Esophagus muscularis mucosa (tissue), 3 donors: ENCODE measurements around the gene CBFA2T3.

Experiments
- POLR2A ChIP-seq: fragments of 450-650 bp; IDR thresholded peaks from one replicate; pipeline ENCODE4 v1.6.1; 2017; ENCODE audit warnings: antibody characterized with exemption, moderate library complexity, mild to moderate bottlenecking, low read depth
- TF ChIP-seq, protein P1 (sequence below), 3 experiments: fragments of 200-600 bp in 2 of 3; fragments of 450-650 bp in 1 of 3; sonication (generic) in 2 of 3; IDR thresholded peaks; one replicate each; pipeline ENCODE4 v1.5.1; 2017 to 2019; ENCODE audit warnings: antibody characterized with exemption in 3 of 3, mild to moderate bottlenecking in 2 of 3, moderate library complexity in 1 of 3

DNA sequence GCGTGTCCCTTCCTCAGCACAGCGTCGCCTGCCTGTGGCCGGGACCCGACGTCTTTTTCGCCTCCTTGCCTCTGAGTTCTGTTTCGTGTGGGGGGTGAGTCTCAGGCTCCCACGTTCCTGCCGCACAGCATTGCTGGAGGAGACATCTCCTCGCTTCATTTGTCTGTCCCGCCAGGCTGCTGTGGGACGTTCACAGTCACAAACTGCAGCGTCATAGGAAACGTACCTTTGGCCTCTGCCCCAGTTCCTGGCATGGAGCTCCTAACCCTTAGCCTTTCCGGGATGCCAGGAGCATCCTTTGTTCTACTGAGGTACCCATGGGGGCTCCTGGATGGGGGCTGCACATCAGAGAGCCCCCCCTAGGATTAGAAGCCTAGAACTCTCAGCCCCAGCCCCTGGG lies 18.2 kb upstream of the CBFA2T3 start:
- TF ChIP-seq, protein P1, sequence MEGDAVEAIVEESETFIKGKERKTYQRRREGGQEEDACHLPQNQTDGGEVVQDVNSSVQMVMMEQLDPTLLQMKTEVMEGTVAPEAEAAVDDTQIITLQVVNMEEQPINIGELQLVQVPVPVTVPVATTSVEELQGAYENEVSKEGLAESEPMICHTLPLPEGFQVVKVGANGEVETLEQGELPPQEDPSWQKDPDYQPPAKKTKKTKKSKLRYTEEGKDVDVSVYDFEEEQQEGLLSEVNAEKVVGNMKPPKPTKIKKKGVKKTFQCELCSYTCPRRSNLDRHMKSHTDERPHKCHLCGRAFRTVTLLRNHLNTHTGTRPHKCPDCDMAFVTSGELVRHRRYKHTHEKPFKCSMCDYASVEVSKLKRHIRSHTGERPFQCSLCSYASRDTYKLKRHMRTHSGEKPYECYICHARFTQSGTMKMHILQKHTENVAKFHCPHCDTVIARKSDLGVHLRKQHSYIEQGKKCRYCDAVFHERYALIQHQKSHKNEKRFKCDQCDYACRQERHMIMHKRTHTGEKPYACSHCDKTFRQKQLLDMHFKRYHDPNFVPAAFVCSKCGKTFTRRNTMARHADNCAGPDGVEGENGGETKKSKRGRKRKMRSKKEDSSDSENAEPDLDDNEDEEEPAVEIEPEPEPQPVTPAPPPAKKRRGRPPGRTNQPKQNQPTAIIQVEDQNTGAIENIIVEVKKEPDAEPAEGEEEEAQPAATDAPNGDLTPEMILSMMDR (IDR thresholded peaks at IDR 0.05), result no peak
- TF ChIP-seq POLR2A, result no peak
